GF-D8 (cell line): ENCODE results near the gene ZBTB47.

Source experiments
- DNase-seq: peaks from one replicate; lab custom pipeline; 2025; lab: John Stamatoyannopoulos, UW

The ZBTB47 gene

GRCh38 chr3:42653560-42654330, at the start of gene ZBTB47:
ZBTB47 (plus strand) TSS chr3:42653697; CDS start chr3:42658356, 4,659 bp downstream.
- DNase-seq = peak; percentile 45

- no peak for DNase-seq
Observed at GRCh38 chr3:42605546-42606173, 47.8 kb upstream of the ZBTB47 start.

GRCh38 chr3:42608581-42608980, 44.9 kb upstream of the ZBTB47 start:
- no peak for DNase-seq

GRCh38 chr3:42610976-42611375, 42.5 kb upstream of the ZBTB47 start:
- no peak for DNase-seq

- no peak for DNase-seq
Observed at GRCh38 chr3:42612217-42612616, 41.3 kb upstream of the ZBTB47 start.

GRCh38 chr3:42612928-42613327, 40.6 kb upstream of the ZBTB47 start:
- DNase-seq = no peak

- DNase-seq = no peak
Observed at GRCh38 chr3:42613462-42613861, 40.0 kb upstream of the ZBTB47 start.

GRCh38 chr3:42631620-42632019, 21.9 kb upstream of the ZBTB47 start:
- DNase-seq = no peak

GRCh38 chr3:42632146-42632545, 21.4 kb upstream of the ZBTB47 start:
- no peak for DNase-seq

- DNase-seq = no peak
Observed at GRCh38 chr3:42633544-42633943, 20.0 kb upstream of the ZBTB47 start.

- no peak for DNase-seq
Observed at GRCh38 chr3:42635111-42635510, 18.4 kb upstream of the ZBTB47 start.

GRCh38 chr3:42637001-42637400, 16.5 kb upstream of the ZBTB47 start:
- DNase-seq = no peak

- no peak for DNase-seq
Observed at GRCh38 chr3:42638339-42638842, 15.1 kb upstream of the ZBTB47 start.

GRCh38 chr3:42639192-42639591, 14.3 kb upstream of the ZBTB47 start:
- DNase-seq = no peak

- no peak for DNase-seq
Observed at GRCh38 chr3:42640129-42640528, 13.4 kb upstream of the ZBTB47 start.

- no peak for DNase-seq
Observed at GRCh38 chr3:42640771-42641370, 12.6 kb upstream of the ZBTB47 start.

- DNase-seq = no peak
Observed at GRCh38 chr3:42647821-42648459, 5.6 kb upstream of the ZBTB47 start.

- DNase-seq = no peak
Observed at GRCh38 chr3:42649006-42649405, 4.5 kb upstream of the ZBTB47 start.

- no peak for DNase-seq
Observed at GRCh38 chr3:42649783-42650182, 3.7 kb upstream of the ZBTB47 start.

GRCh38 chr3:42651248-42652091, 2.0 kb upstream of the ZBTB47 start:
- no peak for DNase-seq

- no peak for DNase-seq
Observed at GRCh38 chr3:42652251-42652610, 1.3 kb upstream of the ZBTB47 start.
